Prostate gland (tissue), 2 donors: ENCODE measurements around the gene MED22.

ENCODE experiments used
- POLR2A ChIP-seq: fragments of 450-650 bp; IDR thresholded peaks from one replicate; pipeline ENCODE4 v1.6.1; 2016; ENCODE audit warnings: antibody characterized with exemption, mild to moderate bottlenecking
- TF ChIP-seq, protein P1 (sequence below), 4 experiments: fragments of 200-600 bp in 2 of 4; fragments of 450-650 bp in 2 of 4; sonication (generic) in 2 of 4; IDR thresholded peaks; 1 replicate in 3 of 4; 2 replicates in 1 of 4; pipeline ENCODE4 v1.5.1; 2016 to 2019; ENCODE audit warnings: antibody characterized with exemption in 4 of 4, mild to moderate bottlenecking in 2 of 4, moderate library complexity in 2 of 4

DNA sequence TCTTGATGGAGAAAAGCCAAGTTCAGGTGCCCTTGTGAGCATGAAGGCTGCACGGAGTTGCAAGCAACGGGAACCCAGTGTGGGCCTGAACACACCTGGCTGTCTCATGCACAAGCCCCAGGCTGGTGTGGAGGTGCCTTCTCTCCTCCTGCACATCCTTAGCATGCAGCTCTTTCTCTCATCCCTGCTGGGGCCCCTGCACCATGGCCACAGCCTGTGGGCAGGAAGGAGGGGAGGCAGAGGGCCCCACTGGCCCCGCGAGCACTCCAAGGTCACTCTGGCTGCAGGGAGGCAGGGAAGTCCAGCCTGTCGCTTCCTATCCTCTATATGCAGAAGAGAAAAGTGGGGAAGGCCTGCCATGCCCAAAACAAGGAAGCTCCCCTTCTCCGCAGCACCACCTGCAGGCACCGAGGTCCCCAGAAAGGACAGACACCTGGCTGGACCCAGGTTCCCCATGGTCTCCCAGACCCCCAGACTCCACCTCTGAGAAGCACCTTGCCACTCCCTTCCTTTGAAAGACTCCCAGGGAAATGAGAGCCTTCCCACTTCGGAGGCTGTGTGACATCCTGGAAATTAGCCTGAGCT is 46.8 kb upstream of the MED22 start:
- TF ChIP-seq, protein P1, sequence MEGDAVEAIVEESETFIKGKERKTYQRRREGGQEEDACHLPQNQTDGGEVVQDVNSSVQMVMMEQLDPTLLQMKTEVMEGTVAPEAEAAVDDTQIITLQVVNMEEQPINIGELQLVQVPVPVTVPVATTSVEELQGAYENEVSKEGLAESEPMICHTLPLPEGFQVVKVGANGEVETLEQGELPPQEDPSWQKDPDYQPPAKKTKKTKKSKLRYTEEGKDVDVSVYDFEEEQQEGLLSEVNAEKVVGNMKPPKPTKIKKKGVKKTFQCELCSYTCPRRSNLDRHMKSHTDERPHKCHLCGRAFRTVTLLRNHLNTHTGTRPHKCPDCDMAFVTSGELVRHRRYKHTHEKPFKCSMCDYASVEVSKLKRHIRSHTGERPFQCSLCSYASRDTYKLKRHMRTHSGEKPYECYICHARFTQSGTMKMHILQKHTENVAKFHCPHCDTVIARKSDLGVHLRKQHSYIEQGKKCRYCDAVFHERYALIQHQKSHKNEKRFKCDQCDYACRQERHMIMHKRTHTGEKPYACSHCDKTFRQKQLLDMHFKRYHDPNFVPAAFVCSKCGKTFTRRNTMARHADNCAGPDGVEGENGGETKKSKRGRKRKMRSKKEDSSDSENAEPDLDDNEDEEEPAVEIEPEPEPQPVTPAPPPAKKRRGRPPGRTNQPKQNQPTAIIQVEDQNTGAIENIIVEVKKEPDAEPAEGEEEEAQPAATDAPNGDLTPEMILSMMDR (IDR thresholded peaks at IDR 0.05) = no peak
- TF ChIP-seq POLR2A = no peak
